AG04449 (cell line): ENCODE results near the gene CPLX1.
"Not testable (repeated sequence)": the region's sequence is repeated elsewhere in the genome, so short reads cannot be mapped to it uniquely, and the experiment has no call there.

Experiments
- CTCF ChIA-PET: fragments of 350-600 bp; formaldehyde crosslinking; extraction: SDS; loops from one replicate; lab custom pipeline; 2021; ENCODE audit warnings: antibody characterized with exemption; lab: Yijun Ruan, JAX
- POLR2A ChIA-PET: fragments of 400-600, 350-600 bp; formaldehyde crosslinking; extraction: SDS; loops from one replicate; lab custom pipeline; 2020; ENCODE audit warnings: antibody characterized with exemption, inconsistent platforms; lab: Yijun Ruan, JAX
- DNase-seq: peaks from one replicate; pipeline ENCODE4 v3.0.0-alpha.2; 2010; ENCODE audit warnings: low read depth, low spot score
- H3K4me3 ChIP-seq: 2 replicates; pipeline ENCODE4 v1.5.1; 2011; ENCODE audit warnings: low read depth, mild to moderate bottlenecking, control low read depth, low read length
- CTCF ChIP-seq: IDR thresholded peaks from one replicate; pipeline ENCODE4 v1.5.1; 2011; ENCODE audit warnings: mild to moderate bottlenecking, moderate library complexity, low read length, control low read depth, inconsistent platforms; ENCODE audit not compliant: insufficient read depth; ENCODE audit errors: missing control alignments

The CPLX1 gene

GRCh38 chr4:754221-755120 is 71.5 kb downstream of the CPLX1 start:
- POLR2A ChIA-PET, result no interaction called here
- no peak for DNase-seq
- CTCF ChIA-PET, result interaction anchor here (8.6 kb wide), 1 partner anchor 12 kb away, joined by 90 read pairs; no protein-coding TSS in a partner anchor
- no peak overlapping the region for H3K4me3 ChIP-seq
- no peak for TF ChIP-seq CTCF

GRCh38 chr4:753186-753585 is 72.7 kb downstream of the CPLX1 start:
- H3K4me3 ChIP-seq, DNase-seq, POLR2A ChIA-PET: not testable (repeated sequence)
- CTCF ChIA-PET, result interaction anchor here (1.4 to 8.6 kb wide), 2 partner anchors 11 to 23 kb away, joined by 3 to 90 read pairs; no protein-coding TSS in a partner anchor

DNA sequence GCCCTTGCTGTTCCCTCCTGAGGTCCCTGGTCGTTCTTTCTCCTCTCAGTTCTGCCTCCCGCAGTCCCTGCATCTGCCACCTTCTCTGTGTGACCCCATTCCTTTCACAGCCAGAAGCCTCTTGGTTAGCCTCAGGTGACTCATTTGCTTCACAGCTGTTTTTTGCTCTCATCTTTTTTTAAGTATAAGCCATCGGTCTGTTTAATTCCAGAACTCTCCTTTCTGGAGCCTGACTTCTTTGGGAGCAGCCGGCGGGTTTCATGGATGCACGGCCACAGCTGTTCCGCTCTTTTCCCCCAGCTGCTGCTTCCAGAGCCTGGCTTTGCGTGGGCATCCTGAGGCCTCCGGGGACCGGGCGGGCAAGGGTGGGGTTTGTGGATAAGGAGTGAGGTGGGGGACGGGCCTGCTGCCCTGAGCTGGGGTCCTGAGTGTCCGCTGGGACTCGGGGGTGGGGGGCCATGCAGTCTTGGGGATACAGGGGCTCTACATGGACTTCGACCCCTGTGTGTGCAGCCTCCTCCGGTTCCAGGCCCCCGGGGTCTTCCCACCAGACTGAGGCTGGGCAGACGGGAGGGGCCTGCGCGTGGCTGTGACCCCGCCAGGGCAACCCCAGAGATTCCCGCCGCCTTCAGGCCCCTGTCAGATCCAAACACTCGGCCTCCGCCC is 73.6 kb downstream of the CPLX1 start:
- TF ChIP-seq CTCF, result no peak
- DNase-seq, result no peak
- CTCF ChIA-PET, result interaction anchor here (1.4 to 8.6 kb wide), 2 partner anchors 10 to 24 kb away, joined by 3 to 90 read pairs; no protein-coding TSS in a partner anchor
- H3K4me3 ChIP-seq, result no peak overlapping the region
- POLR2A ChIA-PET, result no interaction called here

DNA sequence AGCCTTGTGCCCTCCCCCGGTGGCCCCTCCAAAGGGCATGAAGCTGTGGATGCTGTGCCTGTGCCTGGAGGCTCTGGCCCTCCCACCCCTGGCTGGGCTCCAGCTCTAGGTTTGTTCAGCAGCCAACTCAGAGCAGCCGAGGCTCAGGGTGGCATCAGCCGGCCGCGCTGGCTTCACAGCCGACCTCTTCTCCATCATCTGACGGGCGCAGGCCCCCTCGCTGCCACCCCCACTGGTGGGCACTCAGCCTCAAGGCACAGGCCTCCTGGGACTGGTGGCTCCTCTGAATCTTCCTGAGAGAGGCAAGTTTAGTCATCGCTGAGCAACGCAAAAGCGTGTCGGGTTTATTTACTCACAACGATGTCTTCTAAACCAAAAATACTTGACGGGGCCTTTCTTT is 74.3 kb downstream of the CPLX1 start:
- DNase-seq, result no peak
- ChIA-PET POLR2A (no interaction called here), CTCF (interaction anchor here (0.9 to 8.6 kb wide), 2 partner anchors 9 to 13 kb away, joined by 3 to 90 read pairs; no protein-coding TSS in a partner anchor)
- H3K4me3 ChIP-seq, result no peak overlapping the region
- TF ChIP-seq CTCF, result no peak

- TF ChIP-seq CTCF, result no peak
- CTCF ChIA-PET, result interaction anchor here (8.6 kb wide), 1 partner anchor 8 kb away, joined by 90 read pairs; no protein-coding TSS in a partner anchor
- no peak overlapping the region for H3K4me3 ChIP-seq
- no peak for DNase-seq
- POLR2A ChIA-PET, result no interaction called here
Observed at GRCh38 chr4:749698-750666, 75.9 kb downstream of the CPLX1 start.

DNA sequence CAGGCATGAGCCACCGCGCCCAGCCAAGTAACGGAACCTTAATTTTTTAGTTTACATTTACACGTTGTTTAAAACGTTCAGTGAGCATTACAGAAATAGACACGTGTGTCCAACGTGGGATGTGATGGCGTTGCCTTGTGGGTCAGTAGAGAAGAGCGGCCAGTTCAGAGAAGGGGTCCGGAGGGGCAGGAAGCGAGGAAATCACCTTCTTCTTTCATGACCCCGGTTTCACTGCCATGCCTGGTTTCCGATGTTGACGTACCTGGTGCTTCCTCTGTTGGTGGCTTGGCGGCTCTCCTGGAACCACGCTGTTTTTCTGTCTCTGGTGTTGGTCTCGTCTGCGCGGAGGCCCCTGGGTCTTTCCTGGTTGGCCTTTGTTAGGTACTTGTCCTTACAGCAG is 77.5 kb downstream of the CPLX1 start:
- POLR2A ChIA-PET, result no interaction called here

More for the DNA sequence above, 77.5 kb downstream of the CPLX1 start:
- CTCF ChIA-PET, result no interaction called here
- TF ChIP-seq CTCF, result no peak
- H3K4me3 ChIP-seq, result no peak overlapping the region
- no peak for DNase-seq
